GM19099 (cell line): Measurements from ENCODE around the gene ADCK2.

Experiments used
- POLR2A ChIP-seq: IDR thresholded peaks from 3 replicates; pipeline ENCODE4 v1.6.1; 2011; ENCODE audit warnings: low read depth; ENCODE audit not compliant: insufficient read length; ENCODE audit errors: extremely low read depth

The ADCK2 gene

GRCh38 chr7:140641524-140642195 is 31.1 kb upstream of the ADCK2 start:
- no peak for TF ChIP-seq POLR2A

GRCh38 chr7:140643416-140643815 is 29.3 kb upstream of the ADCK2 start:
- TF ChIP-seq POLR2A = no peak

GRCh38 chr7:140645166-140645900 is 27.4 kb upstream of the ADCK2 start:
- TF ChIP-seq POLR2A = no peak

GRCh38 chr7:140646931-140647647 is 25.7 kb upstream of the ADCK2 start:
- no peak for TF ChIP-seq POLR2A

GRCh38 chr7:140649556-140650205 is 23.1 kb upstream of the ADCK2 start:
- TF ChIP-seq POLR2A = no peak

- no peak for TF ChIP-seq POLR2A
These were observed 22.4 kb upstream of the ADCK2 start for GRCh38 chr7:140650367-140650766.

GRCh38 chr7:140653319-140654108 is 19.2 kb upstream of the ADCK2 start:
- no peak for TF ChIP-seq POLR2A

GRCh38 chr7:140654109-140654387 is 18.7 kb upstream of the ADCK2 start:
- TF ChIP-seq POLR2A = no peak

GRCh38 chr7:140654661-140655060 is 18.1 kb upstream of the ADCK2 start:
- TF ChIP-seq POLR2A = no peak

GRCh38 chr7:140655511-140656408 is 17.0 kb upstream of the ADCK2 start:
- no peak for TF ChIP-seq POLR2A

- TF ChIP-seq POLR2A = no peak
These were observed 15.9 kb upstream of the ADCK2 start for GRCh38 chr7:140656548-140657515.

- TF ChIP-seq POLR2A = no peak
These were observed 14.9 kb upstream of the ADCK2 start for GRCh38 chr7:140657891-140658290.

GRCh38 chr7:140659856-140660255 is 12.9 kb upstream of the ADCK2 start:
- no peak for TF ChIP-seq POLR2A
